Uterus (tissue), 2 donors: ENCODE results near the gene HPCAL4.

Experiments
- CTCF ChIP-seq, 4 experiments: fragments of 200-600 bp in 2 of 4; fragments of 450-650 bp in 2 of 4; sonication (generic) in 2 of 4; IDR thresholded peaks; one replicate each; pipeline ENCODE4 v1.5.1; 2016 to 2019; ENCODE audit warnings: antibody characterized with exemption in 4 of 4, mild to moderate bottlenecking in 2 of 4, moderate library complexity in 1 of 4
- POLR2A ChIP-seq, 2 donors: fragments of 450-650 bp; IDR thresholded peaks; one replicate each; pipeline ENCODE4 v1.6.1; 2016; ENCODE audit warnings: antibody characterized with exemption in 2 of 2, mild to moderate bottlenecking in 1 of 2, moderate library complexity in 1 of 2

- TF ChIP-seq CTCF (IDR thresholded peaks at IDR 0.05) (no peak), POLR2A (IDR thresholded peaks at IDR 0.05) (no peak)
Observed at GRCh38 chr1:39677645-39678044, 13.6 kb downstream of the HPCAL4 start.
